GM21528 (cell line): ENCODE results near the gene NPTXR.

Experiments used
- ATAC-seq: cut with Tn5 transposase; IDR thresholded peaks from one replicate; pipeline ENCODE4 v1.9.1; 2021; ENCODE audit warnings: mild to moderate bottlenecking, moderate library complexity; ENCODE audit not compliant: unreplicated experiment, low FRiP score

Gene NPTXR

GRCh38 chr22:38834215-38834953 is 9.4 kb downstream of the NPTXR start:
- no peak for ATAC-seq

- ATAC-seq = no peak
These were observed 10.8 kb downstream of the NPTXR start for GRCh38 chr22:38833061-38833460.

DNA sequence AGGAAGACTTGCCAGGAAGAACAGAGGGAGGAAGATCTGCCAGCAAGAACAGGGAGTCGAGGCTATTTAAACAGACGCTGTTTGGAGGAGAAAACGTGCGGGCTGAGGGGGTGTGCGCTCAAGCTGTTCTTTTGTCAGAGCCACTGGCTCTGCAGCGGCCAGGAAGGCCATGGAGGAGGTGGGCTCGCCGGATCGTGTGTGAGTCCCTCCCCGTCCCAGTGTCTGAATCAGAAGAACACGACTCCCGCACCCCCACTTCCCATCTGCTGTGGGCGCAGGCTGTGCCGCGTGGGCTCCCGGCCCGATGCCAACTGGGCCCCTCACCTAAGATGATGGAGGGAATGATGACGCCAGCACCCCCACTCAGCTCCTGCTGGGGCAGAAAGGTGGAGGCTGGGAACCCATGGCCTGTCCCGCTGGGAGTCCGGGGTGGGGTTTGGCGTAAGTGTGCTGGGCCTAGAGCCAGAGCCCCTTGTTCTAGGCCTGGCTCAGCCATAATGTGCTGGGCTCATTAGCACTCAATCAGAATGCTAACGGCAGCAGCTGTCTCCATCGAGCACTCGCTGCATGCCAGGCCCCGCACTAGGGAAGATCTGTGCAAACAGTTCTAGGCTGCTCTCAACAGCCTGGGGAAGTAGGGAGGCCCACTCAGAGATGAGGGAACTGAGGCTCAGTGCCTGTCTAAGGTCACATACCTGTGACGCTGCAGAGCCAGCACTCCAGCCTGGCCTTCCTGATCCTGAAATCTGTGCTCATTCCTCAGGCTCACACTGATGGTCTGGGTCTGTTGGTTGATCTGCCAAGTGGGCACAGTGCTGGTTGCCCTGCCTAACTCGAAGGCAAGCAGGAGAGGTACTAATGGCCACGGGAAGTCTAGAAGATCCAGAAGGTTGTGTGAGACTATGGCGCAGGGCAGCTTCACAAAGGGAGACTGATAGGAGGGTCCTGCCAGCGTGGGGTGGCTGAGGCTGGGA is 11.5 kb downstream of the NPTXR start:
- no peak for ATAC-seq

DNA sequence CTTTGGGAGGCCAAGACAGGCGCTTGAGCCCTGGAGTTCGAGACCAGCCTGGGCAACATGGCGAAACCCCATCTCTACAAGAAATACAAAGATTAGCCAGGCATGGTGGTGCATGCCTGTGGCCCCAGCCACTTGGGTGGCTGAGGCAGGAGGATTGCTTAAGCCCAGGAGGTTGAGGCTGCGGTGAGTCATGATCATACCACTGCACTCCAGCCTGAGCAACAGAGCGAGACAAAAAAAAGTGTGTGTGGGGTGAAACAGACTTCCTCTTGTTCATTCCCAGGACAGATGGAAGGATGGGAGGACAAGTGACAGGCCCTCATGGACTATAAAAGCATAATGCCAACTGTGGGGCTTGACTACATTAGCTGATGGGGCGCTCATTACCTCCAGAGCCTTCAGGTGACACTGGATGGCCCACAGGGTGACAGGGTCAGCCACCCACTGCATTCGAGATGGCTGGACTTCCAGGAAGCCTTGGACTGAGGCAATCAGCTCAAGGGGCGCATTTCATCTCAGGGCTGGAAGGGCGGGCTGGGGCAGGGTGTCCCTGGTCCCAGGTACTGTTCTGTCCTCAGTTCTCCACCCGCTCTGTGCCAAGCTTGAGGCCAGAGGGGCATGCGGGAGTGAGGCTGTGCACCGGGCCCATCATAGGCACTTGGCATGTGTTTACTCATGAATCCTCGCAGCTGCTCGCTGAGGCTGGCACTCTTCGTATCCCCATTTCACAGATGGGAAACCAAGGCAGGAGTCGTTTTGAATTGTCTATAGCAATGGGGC is 12.5 kb downstream of the NPTXR start:
- no peak for ATAC-seq

- ATAC-seq = no peak
These were observed 13.1 kb downstream of the NPTXR start for GRCh38 chr22:38830845-38831108.

DNA sequence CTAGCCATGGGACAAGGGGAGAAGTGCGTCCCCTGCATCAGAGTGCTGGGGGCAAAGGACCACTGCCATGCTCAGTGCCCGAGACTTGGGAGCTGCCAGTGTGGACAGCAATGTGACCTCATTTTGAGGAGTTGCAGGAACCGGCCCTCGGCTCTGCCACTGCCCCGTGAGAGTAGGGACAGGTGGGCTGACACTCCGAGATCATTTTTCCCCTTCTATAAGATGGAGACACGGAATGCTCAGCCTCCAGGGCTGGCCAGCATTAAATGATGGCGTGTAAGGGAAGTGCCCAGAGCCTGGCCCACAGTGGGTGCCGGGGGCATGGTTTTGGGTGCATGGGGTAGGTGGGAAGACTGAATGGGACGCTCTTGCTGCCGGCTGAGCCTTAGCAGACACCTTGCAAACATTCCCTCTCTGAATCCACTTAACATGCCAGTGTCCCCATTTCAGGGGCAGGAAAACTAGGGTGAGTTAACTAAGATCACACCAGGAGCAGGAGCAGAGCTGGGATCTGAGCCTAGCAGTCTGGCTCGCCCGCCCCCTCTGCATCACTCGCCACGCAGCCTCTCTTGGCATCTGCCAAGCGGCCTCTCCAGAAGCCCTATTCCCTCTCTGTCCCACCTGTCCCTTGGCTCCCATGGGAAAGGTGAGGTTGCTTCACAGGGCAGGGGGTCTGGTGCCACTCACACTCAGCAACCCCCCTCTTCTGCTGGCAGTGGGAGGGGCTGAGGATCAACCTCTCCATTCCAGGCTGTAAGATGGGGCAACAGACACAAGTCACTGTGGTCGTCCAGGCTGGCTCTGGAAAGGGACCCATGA is 13.6 kb downstream of the NPTXR start:
- ATAC-seq = no peak

- no peak for ATAC-seq
These were observed 14.3 kb downstream of the NPTXR start for GRCh38 chr22:38829485-38829884.

- ATAC-seq = no peak
These were observed 15.1 kb downstream of the NPTXR start for GRCh38 chr22:38828616-38829205.

DNA sequence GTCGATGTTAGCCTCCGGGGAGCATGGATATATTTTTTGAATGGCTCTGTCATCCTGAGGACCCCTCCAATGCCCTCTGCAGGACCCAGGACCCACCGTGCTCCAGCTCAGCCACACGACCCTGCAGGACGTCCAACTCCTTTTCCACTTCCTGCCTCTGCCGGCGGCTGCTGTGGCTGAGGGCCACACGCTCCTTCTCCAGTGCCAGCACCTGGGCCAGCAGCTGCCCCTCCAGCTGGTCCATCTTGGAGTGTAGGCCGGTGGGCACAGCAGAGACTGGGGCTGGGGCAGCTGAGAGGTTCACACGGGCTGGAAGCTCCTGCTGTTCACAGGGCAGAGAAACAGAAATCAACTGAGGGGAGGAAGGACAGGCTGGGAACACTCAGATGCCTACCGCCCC is 15.6 kb downstream of the NPTXR start:
- ATAC-seq = no peak

- ATAC-seq = no peak
These were observed 16.3 kb downstream of the NPTXR start for GRCh38 chr22:38827510-38827909.

DNA sequence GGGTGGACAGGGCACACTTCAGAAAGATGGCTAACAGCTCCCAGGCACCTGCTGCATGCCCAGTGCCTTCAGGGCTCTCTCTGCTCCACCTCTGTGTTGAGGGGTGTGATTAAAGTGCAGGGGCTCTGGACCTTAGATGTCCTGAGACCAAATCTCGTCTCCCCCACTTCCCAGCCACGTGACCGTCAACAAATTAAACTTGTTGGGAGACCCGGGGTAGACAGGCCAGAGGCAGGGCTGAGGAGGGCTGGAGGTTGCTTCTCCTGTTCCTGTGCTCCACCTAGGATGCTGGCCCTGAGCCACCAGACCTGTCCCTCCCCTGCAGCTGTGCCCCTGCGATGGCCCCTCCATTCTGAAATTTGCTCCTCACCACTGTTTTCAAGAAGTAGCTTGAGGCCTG is 17.0 kb downstream of the NPTXR start:
- no peak for ATAC-seq

GRCh38 chr22:38826386-38826785 is 17.4 kb downstream of the NPTXR start:
- ATAC-seq = no peak

GRCh38 chr22:38824585-38824984 is 19.2 kb downstream of the NPTXR start:
- no peak for ATAC-seq

DNA sequence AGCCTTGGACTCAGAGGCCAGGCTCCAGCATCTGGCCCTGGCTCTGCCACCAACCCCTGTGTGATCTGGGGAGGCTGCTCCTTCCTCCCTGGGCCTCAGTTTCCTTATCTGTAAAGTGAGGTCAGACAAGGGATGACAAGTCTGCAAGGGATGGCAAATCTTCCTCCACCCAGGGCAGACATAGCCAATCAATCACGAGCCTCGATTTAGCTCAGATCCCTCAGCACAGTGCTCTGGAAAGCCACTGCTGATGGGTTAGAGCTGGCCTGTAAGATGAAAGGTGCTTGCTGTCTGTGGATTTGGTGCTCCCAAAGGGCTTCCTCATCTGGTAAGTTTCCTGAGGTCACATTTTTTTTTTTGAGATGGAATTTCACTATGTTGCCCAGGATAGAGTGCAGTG is 20.2 kb downstream of the NPTXR start:
- ATAC-seq = no peak

DNA sequence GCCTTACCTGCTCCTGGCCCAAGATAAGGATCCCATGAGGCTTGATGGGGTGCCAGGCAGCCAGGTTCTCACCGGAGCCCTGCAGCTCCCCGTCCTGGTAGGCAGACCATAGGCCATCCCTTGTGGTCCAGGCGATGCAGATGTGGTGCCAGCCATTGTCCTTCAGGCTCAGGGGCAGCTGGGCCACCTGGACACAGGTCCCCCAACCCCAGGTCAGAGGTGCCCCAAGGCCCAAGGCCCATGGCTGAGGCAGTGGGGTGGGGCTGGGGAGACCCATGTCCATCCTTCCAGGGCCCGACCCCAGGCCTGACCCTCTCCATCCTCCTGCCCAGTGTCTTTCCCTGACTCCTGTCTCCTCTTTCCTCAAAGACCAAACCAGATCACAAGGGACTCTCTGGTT is 20.8 kb downstream of the NPTXR start:
- ATAC-seq = no peak

GRCh38 chr22:38820020-38820419 is 23.8 kb downstream of the NPTXR start:
- no peak for ATAC-seq

DNA sequence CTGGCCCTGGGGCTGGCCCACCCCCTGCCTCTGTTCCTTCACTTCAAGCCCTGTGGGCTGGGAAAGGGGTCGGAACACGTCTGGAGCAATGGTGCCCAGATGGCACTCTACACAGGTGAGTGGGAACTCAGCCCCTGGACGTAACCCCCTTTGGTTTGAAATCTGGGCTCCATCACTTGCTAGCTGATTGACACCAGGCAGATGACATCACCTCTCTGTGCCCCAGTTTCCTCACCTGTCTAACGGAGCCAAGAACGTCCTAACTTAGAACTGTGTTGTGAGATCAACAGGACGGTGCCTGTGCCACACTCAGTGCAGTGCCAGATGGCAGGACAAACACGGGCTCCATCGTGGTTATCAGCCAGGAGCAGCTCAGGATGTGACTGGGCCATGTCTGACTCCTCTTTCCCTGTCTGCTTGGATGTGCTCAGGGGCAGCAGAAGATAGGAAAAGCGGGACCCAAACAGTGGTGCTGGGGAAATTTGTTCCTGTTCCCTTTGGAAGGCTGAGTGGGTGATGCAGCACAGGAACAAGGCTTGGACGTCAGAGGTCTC is 24.4 kb downstream of the NPTXR start:
- no peak for ATAC-seq

DNA sequence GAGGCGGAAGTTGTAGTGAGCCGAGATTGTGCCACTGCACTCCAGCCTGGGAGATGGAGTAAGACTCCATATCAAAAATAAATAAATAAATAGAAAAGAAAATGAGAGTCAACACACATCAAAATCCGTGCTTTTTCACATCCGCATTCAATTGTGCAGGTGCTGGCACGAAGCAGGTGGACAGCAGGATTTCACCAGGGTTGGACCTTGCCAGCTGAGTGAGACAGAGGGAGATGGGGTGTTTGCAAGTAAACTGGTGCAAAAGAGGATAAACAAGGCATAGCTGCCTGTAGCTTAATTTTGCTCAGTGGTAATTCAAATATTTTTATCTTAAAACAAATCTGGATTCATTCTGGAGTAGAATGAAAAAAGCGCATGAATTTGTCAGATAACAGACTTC is 26.6 kb downstream of the NPTXR start:
- ATAC-seq = no peak

DNA sequence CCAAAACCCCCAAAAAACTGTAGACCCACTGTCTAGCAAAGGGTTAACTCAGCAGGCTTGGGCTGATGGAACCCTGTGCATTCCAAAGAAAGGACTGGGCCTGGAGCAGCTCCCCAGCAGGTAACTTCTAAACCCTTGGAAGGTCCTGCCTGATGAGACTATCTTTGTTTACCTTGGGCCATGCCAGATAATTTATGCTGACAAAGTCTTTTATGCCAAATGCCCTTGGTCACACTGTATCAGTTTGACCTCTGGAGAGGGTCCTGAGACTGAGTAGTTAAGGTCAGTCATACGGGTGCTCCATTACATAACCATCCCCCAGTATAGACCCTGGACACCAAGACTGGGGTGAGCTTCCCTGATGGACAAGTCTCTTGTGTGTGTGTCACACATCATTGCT is 28.0 kb downstream of the NPTXR start:
- ATAC-seq = no peak

DNA sequence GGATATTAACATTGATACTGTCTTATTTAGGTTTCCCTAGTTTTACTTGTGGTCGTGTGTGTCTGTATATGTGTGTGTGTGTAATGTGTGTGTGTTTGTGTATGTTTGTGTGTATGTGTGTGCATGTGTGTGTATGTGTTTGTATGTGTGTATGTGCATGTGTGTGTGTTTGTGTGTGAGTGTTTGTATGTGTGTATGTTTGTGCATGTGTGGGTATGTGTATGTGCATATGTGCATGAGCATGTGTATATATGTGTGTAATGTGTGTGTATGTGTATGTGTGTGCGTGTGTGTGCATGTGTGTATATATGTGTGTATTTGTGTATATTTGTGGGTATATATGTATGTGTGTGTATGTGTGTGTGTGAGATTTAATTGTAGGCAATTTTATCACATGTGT is 32.6 kb downstream of the NPTXR start:
- ATAC-seq = no peak
